Colonic mucosa (tissue), 4 donors: ENCODE data around the gene ZNF57. TPM values are rescaled to one million over a fixed set of nuclear protein-coding genes. Genes with fewer than 3 reads are reported as not detected.
A peak's percentile ranks its signal among the peaks of the same experiment; 100 is the strongest.

Experiments used
- DNase-seq: peaks from one replicate; pipeline ENCODE4 v3.0.0-alpha.2; 2020
- H3K27ac ChIP-seq: fragments of 200-600 bp; one replicate; pipeline ENCODE4 v1.8.0; 2021
- H3K27me3 ChIP-seq: fragments of 200-600 bp; one replicate; pipeline ENCODE4 v1.8.0; 2021
- H3K36me3 ChIP-seq: fragments of 200-600 bp; one replicate; pipeline ENCODE4 v1.8.0; 2021
- H3K4me1 ChIP-seq: fragments of 200-600 bp; one replicate; pipeline ENCODE4 v1.8.0; 2021; ENCODE audit warnings: mild to moderate bottlenecking
- H3K4me3 ChIP-seq: fragments of 200-600 bp; one replicate; pipeline ENCODE4 v1.8.0; 2021
- H3K9ac ChIP-seq, 2 donors: one replicate each; pipeline ENCODE4 v1.7.0; 2013; ENCODE audit warnings: control low read depth in 2 of 2, low read depth in 2 of 2, low read length in 2 of 2
- H3K9me3 ChIP-seq: fragments of 200-600 bp; one replicate; pipeline ENCODE4 v1.8.0; 2021
- CTCF ChIP-seq: fragments of 200-600 bp; IDR thresholded peaks from one replicate; pipeline ENCODE4 v1.8.0; 2022; ENCODE audit warnings: antibody characterized with exemption, mild to moderate bottlenecking
- intact Hi-C: fragments of 100-400 bp; cut with DNase I; formaldehyde crosslinking; loops from one replicate; pipeline ENCODE4 v1.14.1; 2022
- total RNA-seq, 2 donors: library from RNA; stranded (reverse); fragmentation: NEBNext Ultra II Directional in 1 of 2; extraction: Animal tissue kit (Norgen Biotek cat#: 25700) in 1 of 2; gene quantifications; one replicate each; pipeline ENCODE4 v1.2.1, GENCODE V29; 2021
- donor health status: healthy.
- donor health status: DM: no; HTN: no; CAD: no.
- donor health status: DM: no; HTN: no; CAD: no.

ZNF57 gene
- total RNA-seq: 10 to 100 TPM; 10.9 to 12.4 TPM

DNA sequence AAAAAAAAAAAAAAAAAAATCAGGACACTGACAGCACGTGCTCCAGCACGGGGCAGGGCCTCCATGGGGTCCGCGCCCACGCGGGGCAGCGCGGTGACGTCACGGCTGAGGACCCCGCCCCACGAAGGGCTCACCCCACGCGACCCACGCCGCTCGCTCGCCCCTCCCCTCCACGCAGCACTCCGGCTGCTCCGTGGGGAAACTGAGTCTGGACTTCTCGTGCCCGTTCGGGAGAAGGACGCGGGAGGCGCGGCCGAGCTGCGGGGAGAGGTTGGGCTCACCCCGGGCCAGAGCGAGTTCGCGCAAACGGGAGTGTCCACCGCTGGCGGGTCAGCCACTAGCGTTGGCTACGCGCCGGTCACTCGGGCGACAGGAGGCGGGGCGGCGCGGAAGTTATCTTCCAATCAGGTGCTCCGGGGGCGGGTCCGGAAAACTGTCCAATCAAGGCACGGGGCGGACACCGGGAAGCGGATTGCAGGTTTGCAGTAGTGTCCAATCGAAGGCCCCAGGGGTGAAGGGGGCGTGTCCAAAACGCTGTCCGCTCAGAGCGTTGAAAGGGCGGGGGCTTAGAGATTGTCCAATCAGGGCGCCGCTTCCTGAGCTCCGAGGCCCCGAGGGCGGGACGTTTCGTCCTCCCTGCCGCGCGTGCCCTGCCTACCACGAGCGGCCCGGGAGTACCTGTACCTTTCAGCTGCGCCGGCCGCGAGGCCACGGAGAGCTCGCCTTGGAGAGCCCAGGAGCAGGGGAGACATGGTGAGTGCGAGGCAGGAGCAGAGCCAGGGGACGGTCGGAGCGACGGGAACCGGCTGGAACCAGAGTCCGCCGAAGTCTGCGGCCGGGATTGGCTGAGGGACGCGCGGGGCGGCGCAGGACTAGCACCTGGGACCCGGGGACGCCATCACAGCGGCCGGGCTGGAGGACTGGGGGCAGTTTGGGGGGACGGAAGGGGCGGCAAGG, at the start of gene ZNF57:
TSS of gene ZNF57 (plus strand) at position 633 of the 957 bp plus-strand sequence. CDS start at position 751, 118 bp downstream.
- intact Hi-C loops: no loop called here

DNA sequence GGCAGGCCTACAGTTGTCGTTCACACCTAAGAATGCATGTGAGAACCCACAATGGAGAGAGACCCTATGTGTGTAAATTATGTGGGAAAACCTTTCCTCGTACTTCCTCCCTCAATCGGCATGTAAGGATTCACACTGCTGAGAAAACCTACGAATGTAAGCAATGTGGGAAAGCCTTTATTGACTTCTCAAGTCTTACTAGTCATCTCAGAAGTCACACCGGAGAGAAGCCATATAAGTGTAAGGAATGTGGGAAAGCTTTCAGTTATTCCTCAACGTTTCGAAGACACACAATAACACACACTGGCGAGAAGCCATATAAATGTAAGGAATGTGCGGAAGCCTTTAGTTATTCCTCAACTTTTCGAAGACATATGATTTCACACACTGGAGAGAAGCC, 48.1 kb upstream of the ZNF57 start:
- H3K27me3 ChIP-seq: no peaks in the 10 kb centered on the region
- H3K27ac ChIP-seq: no peak overlapping the region
- intact Hi-C loops: no loop called here
- H3K36me3 ChIP-seq: peaks cover 23% of the 10 kb centered on the region
- TF ChIP-seq CTCF: no peak
- H3K4me3 ChIP-seq: no peak overlapping the region
- H3K9me3 ChIP-seq: no peaks in the 10 kb centered on the region
- no peak for DNase-seq
- H3K9ac ChIP-seq: no peak overlapping the region
- H3K4me1 ChIP-seq: no peaks in the 10 kb centered on the region

More for the DNA sequence above, at the start of gene ZNF57:
- H3K4me3 ChIP-seq: peak within 1 kb of the TSS; percentile 57
- DNase-seq: peak; percentile 100
- H3K4me1 ChIP-seq: no peaks in the 10 kb centered on the region
- H3K27ac ChIP-seq: peak within 1 kb of the TSS; percentile 72
- H3K9me3 ChIP-seq: no peaks in the 10 kb centered on the region
- TF ChIP-seq CTCF: no peak
- no peaks in the 10 kb centered on the region for H3K36me3 ChIP-seq
- peak within 1 kb of the TSS; percentile 81 to 84 for H3K9ac ChIP-seq
- no peaks in the 10 kb centered on the region for H3K27me3 ChIP-seq

DNA sequence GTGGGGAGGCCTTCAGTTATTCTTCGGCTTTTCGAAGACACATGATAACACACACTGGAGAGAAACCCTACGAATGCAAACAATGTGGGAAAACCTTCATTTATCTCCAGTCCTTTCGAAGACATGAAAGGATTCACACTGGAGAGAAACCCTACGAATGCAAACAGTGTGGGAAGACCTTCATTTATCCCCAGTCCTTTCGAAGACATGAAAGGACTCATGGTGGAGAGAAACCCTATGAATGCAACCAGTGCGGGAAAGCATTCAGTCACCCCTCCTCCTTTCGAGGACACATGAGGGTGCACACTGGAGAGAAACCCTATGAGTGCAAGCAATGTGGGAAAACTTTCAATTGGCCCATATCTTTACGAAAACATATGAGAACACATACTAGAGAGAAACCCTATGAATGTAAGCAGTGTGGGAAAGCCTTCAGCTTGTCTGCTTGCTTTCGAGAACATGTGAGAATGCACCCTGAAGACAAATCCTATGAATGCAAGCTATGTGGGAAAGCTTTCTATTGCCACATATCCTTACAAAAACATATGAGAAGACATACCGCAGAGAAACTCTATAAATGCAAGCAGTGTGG, 47.6 kb upstream of the ZNF57 start:
- peaks cover 23% of the 10 kb centered on the region for H3K36me3 ChIP-seq
- intact Hi-C loops: no loop called here
- H3K27ac ChIP-seq: no peak overlapping the region
- H3K4me1 ChIP-seq: no peaks in the 10 kb centered on the region
- no peak for DNase-seq
- no peak overlapping the region for H3K9ac ChIP-seq
- no peaks in the 10 kb centered on the region for H3K9me3 ChIP-seq
- H3K4me3 ChIP-seq: no peak overlapping the region
- H3K27me3 ChIP-seq: no peaks in the 10 kb centered on the region
- no peak for TF ChIP-seq CTCF

GRCh38 chr19:2854849-2855248, 45.9 kb upstream of the ZNF57 start:
- H3K4me1 ChIP-seq: no peaks in the 10 kb centered on the region
- intact Hi-C loops: no loop called here
- no peak for TF ChIP-seq CTCF
- H3K27me3 ChIP-seq: no peaks in the 10 kb centered on the region
- no peaks in the 10 kb centered on the region for H3K9me3 ChIP-seq
- no peak overlapping the region for H3K27ac ChIP-seq
- H3K4me3 ChIP-seq: no peak overlapping the region
- DNase-seq: no peak
- no peak overlapping the region for H3K9ac ChIP-seq
- peaks cover 23% of the 10 kb centered on the region for H3K36me3 ChIP-seq

- Histone ChIP-seq H3K9ac (no peak overlapping the region), H3K27ac (no peak overlapping the region), H3K4me1 (no peaks in the 10 kb centered on the region), H3K9me3 (no peaks in the 10 kb centered on the region), H3K27me3 (no peaks in the 10 kb centered on the region), H3K4me3 (no peak overlapping the region), H3K36me3 (peaks cover 22% of the 10 kb centered on the region)
- intact Hi-C loops: no loop called here
- no peak for TF ChIP-seq CTCF
- DNase-seq: no peak
These were observed 44.2 kb upstream of the ZNF57 start for GRCh38 chr19:2856457-2857050.
